Articular chondrocyte of knee joint (primary cell): ENCODE data around the gene SLC10A2. TPM values are rescaled to one million over a fixed set of nuclear protein-coding genes. Genes with fewer than 3 reads are reported as not detected.

Source experiments
- total RNA-seq: library from RNA; depleted of rRNA; stranded (reverse); fragments of >200 nt; gene quantifications from 2 replicates; pipeline ENCODE4 v1.2.3, GENCODE V29; 2012

SLC10A2 gene
- not detected in 2 replicates for total RNA-seq

GRCh38 chr13:103066079-103066780 is at the start of gene SLC10A2:
Gene SLC10A2, minus strand, starts transcription at chr13:103066417. Its CDS starts 168 bp downstream, at chr13:103066249.

Other genes with a start within 250 kb of the SLC10A2 start
- gene ERCC5, start 220.4 kb downstream of the SLC10A2 start, total RNA-seq = 85.6 and 91.8 TPM in 2 replicates